Measurements from ENCODE around the gene PRCC. TPM values are rescaled to one million over a fixed set of nuclear protein-coding genes. Genes with fewer than 3 reads are reported as not detected.

Gene PRCC
- total and polyA plus RNA-seq, 2 of the 13 experiments (the other 11 are each of a cell fraction or from before 2014, with no cell fraction given) = 24.2 to 40.5 TPM

DNA sequence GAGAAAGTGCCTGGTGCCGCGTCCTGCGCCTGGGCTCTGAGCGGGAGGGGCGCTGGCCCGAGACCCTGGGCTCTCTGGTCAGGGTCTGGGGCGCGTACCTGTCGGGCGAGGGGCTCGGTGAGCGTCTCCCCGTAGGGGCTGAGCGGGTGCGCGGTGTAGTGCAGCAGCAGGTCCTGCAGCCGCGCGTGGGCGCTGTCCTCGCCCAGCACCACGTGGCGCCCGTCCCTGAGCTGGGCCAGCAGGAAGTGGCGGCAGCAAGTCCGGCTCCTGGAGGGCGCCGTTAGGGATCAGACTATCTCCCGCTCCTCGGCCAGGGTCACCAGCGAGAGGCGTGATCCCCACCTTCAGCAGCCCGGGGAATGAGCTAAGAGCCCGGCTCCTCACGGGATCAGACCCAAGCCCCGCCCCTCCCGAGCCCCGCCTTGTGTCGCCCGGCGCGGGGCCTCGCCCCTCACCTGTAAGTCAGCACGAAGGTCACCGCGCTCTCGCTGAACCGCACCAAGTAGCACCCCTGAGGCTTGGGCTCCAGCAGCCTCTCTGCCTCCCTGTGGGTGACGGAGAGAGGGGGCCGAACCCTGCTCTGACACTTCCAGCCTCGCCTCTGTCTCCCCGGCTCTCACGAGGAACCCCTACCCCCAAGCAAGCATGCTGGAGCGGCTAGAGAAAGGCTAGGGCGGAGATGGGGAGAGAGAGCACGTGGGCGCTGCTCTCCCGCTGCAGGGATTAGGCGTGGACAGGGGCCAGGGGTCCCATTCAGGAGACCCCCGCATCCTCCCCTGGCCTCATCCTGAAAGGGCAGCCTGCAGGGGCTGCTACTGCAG, 46.6 kb downstream of the PRCC start (continued):
- TF ChIP-seq, protein P1, sequence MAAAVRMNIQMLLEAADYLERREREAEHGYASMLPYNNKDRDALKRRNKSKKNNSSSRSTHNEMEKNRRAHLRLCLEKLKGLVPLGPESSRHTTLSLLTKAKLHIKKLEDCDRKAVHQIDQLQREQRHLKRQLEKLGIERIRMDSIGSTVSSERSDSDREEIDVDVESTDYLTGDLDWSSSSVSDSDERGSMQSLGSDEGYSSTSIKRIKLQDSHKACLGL (CRISPR knock-in tag; IDR thresholded peaks at IDR 0.05) = peak; percentile 96
- TF ChIP-seq ZNF562 (CRISPR knock-in tag; IDR thresholded peaks at IDR 0.05; ENCODE audit: borderline replicate concordance) (no peak), MBD4 (IDR thresholded peaks at IDR 0.05; ENCODE audit: borderline replicate concordance, low read length) (no peak), ZFYVE20 (CRISPR knock-in tag; IDR thresholded peaks at IDR 0.05; ENCODE audit: borderline replicate concordance, low read depth) (peak; percentile 92), ZNF547 (CRISPR knock-in tag; IDR thresholded peaks at IDR 0.05) (peak; percentile 85; the same call in 1 of the 2 replicates), MLLT10 (CRISPR knock-in tag; IDR thresholded peaks at IDR 0.05) (no peak), ZNF891 (CRISPR knock-in tag; IDR thresholded peaks at IDR 0.05) (0 out of 2 replicates have a peak, but pooled peaks have one; percentile 50), KDM5B (CRISPR knock-in tag; IDR thresholded peaks at IDR 0.05; ENCODE audit: borderline replicate concordance) (peak; percentile 93; the same call in 1 of the 2 replicates), KAT7 (CRISPR knock-in tag; IDR thresholded peaks at IDR 0.05; ENCODE audit: borderline replicate concordance) (no peak), ZBTB1 (CRISPR knock-in tag; IDR thresholded peaks at IDR 0.05; ENCODE audit: borderline replicate concordance) (no peak), ZSCAN20 (CRISPR knock-in tag; IDR thresholded peaks at IDR 0.05; ENCODE audit: borderline replicate concordance) (no peak), ZFP90 (CRISPR knock-in tag; IDR thresholded peaks at IDR 0.05; ENCODE audit: borderline replicate concordance) (peak; percentile 80; the same call in 1 of the 2 replicates)
- TF ChIP-seq, protein P2, sequence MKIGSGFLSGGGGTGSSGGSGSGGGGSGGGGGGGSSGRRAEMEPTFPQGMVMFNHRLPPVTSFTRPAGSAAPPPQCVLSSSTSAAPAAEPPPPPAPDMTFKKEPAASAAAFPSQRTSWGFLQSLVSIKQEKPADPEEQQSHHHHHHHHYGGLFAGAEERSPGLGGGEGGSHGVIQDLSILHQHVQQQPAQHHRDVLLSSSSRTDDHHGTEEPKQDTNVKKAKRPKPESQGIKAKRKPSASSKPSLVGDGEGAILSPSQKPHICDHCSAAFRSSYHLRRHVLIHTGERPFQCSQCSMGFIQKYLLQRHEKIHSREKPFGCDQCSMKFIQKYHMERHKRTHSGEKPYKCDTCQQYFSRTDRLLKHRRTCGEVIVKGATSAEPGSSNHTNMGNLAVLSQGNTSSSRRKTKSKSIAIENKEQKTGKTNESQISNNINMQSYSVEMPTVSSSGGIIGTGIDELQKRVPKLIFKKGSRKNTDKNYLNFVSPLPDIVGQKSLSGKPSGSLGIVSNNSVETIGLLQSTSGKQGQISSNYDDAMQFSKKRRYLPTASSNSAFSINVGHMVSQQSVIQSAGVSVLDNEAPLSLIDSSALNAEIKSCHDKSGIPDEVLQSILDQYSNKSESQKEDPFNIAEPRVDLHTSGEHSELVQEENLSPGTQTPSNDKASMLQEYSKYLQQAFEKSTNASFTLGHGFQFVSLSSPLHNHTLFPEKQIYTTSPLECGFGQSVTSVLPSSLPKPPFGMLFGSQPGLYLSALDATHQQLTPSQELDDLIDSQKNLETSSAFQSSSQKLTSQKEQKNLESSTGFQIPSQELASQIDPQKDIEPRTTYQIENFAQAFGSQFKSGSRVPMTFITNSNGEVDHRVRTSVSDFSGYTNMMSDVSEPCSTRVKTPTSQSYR (CRISPR knock-in tag; IDR thresholded peaks at IDR 0.05; ENCODE audit: borderline replicate concordance) = peak; percentile 20; the same call in 1 of the 2 replicates
- TF ChIP-seq, protein P3, sequence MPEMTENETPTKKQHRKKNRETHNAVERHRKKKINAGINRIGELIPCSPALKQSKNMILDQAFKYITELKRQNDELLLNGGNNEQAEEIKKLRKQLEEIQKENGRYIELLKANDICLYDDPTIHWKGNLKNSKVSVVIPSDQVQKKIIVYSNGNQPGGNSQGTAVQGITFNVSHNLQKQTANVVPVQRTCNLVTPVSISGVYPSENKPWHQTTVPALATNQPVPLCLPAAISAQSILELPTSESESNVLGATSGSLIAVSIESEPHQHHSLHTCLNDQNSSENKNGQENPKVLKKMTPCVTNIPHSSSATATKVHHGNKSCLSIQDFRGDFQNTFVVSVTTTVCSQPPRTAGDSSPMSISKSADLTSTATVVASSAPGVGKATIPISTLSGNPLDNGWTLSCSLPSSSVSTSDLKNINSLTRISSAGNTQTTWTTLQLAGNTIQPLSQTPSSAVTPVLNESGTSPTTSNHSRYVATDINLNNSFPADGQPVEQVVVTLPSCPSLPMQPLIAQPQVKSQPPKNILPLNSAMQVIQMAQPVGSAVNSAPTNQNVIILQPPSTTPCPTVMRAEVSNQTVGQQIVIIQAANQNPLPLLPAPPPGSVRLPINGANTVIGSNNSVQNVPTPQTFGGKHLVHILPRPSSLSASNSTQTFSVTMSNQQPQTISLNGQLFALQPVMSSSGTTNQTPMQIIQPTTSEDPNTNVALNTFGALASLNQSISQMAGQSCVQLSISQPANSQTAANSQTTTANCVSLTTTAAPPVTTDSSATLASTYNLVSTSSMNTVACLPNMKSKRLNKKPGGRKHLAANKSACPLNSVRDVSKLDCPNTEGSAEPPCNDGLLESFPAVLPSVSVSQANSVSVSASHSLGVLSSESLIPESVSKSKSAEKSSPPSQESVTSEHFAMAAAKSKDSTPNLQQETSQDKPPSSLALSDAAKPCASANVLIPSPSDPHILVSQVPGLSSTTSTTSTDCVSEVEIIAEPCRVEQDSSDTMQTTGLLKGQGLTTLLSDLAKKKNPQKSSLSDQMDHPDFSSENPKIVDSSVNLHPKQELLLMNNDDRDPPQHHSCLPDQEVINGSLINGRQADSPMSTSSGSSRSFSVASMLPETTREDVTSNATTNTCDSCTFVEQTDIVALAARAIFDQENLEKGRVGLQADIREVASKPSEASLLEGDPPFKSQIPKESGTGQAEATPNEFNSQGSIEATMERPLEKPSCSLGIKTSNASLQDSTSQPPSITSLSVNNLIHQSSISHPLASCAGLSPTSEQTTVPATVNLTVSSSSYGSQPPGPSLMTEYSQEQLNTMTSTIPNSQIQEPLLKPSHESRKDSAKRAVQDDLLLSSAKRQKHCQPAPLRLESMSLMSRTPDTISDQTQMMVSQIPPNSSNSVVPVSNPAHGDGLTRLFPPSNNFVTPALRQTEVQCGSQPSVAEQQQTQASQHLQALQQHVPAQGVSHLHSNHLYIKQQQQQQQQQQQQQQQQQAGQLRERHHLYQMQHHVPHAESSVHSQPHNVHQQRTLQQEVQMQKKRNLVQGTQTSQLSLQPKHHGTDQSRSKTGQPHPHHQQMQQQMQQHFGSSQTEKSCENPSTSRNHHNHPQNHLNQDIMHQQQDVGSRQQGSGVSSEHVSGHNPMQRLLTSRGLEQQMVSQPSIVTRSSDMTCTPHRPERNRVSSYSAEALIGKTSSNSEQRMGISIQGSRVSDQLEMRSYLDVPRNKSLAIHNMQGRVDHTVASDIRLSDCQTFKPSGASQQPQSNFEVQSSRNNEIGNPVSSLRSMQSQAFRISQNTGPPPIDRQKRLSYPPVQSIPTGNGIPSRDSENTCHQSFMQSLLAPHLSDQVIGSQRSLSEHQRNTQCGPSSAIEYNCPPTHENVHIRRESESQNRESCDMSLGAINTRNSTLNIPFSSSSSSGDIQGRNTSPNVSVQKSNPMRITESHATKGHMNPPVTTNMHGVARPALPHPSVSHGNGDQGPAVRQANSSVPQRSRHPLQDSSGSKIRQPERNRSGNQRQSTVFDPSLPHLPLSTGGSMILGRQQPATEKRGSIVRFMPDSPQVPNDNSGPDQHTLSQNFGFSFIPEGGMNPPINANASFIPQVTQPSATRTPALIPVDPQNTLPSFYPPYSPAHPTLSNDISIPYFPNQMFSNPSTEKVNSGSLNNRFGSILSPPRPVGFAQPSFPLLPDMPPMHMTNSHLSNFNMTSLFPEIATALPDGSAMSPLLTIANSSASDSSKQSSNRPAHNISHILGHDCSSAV (CRISPR knock-in tag; IDR thresholded peaks at IDR 0.05; ENCODE audit: borderline replicate concordance) = no peak
- TF ChIP-seq, protein P4, sequence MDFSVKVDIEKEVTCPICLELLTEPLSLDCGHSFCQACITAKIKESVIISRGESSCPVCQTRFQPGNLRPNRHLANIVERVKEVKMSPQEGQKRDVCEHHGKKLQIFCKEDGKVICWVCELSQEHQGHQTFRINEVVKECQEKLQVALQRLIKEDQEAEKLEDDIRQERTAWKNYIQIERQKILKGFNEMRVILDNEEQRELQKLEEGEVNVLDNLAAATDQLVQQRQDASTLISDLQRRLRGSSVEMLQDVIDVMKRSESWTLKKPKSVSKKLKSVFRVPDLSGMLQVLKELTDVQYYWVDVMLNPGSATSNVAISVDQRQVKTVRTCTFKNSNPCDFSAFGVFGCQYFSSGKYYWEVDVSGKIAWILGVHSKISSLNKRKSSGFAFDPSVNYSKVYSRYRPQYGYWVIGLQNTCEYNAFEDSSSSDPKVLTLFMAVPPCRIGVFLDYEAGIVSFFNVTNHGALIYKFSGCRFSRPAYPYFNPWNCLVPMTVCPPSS (IDR thresholded peaks at IDR 0.05) = no peak
